Left lung (tissue), 10 donors: ENCODE data around the gene HOMEZ. TPM values are rescaled to one million over a fixed set of nuclear protein-coding genes. Genes with fewer than 3 reads are reported as not detected.

Experiments used
- ATAC-seq: fragments of 200-7000 bp; cut with Tn5 transposase; one replicate; pipeline ENCODE4 v1.9.1; 2020; ENCODE audit warnings: moderate library complexity
- DNase-seq, 4 donors: peaks; one replicate each; pipeline ENCODE4 v3.0.0-alpha.2; 2013 to 2020
- H3K27ac ChIP-seq, 2 donors: fragments of 200-600 bp; sonication (generic) in 1 of 2; one replicate each; pipeline versions ENCODE4 v1.5.0 to v1.8.0; 2020 to 2021
- H3K27me3 ChIP-seq, 2 donors: fragments of 200-600 bp; sonication (generic) in 1 of 2; one replicate each; pipeline versions ENCODE4 v1.5.0 to v1.8.0; 2020 to 2021
- H3K36me3 ChIP-seq, 2 donors: fragments of 200-600 bp; sonication (generic) in 1 of 2; one replicate each; pipeline versions ENCODE4 v1.5.0 to v1.8.0; 2020 to 2021
- H3K4me1 ChIP-seq, 2 donors: fragments of 200-600 bp; one replicate each; pipeline ENCODE4 v1.8.0; 2021
- H3K4me3 ChIP-seq, 2 donors: fragments of 200-600 bp; sonication (generic) in 1 of 2; one replicate each; pipeline versions ENCODE4 v1.5.0 to v1.8.0; 2020 to 2021; ENCODE audit warnings: mild to moderate bottlenecking in 1 of 2
- H3K9me3 ChIP-seq, 2 donors: fragments of 200-600 bp; sonication (generic) in 1 of 2; one replicate each; pipeline versions ENCODE4 v1.5.0 to v1.8.0; 2020 to 2021
- CTCF ChIP-seq, 2 donors: fragments of 200-600 bp; sonication (generic) in 1 of 2; IDR thresholded peaks; one replicate each; pipeline versions ENCODE4 v1.5.0 to v1.8.0; 2021; ENCODE audit warnings: antibody characterized with exemption in 2 of 2
- intact Hi-C, 2 donors: fragments of 100-400 bp; cut with DNase I; formaldehyde crosslinking; loops; one replicate each; pipeline versions ENCODE4 v1.11.2 to v1.14.2; 2022
- polyA plus RNA-seq, 6 donors: library from polyadenylated mRNA; unstranded; fragments of 120-200 nt; gene quantifications; one replicate each; pipeline ENCODE4 v1.2.1, GENCODE V29; 2013; ENCODE audit not compliant: insufficient read length in 6 of 6
- total RNA-seq, 2 donors: library from RNA; stranded (reverse); fragmentation: NEBNext Ultra II Directional; extraction: Animal tissue kit (Norgen Biotek cat#: 25700); gene quantifications; one replicate each; pipeline ENCODE4 v1.2.1, GENCODE V29; 2021
- donor health status: DM: no; HTN: yes; CAD: no.
- donor health status: DM: no; HTN: no; CAD: no.

The HOMEZ gene
- total and polyA plus RNA-seq, 8 donors: 11.9 to 18.6 (median 15.4) TPM

- intact Hi-C loops: no loop called here
- ATAC-seq (peak; percentile 10), DNase-seq (no peak)
- Histone ChIP-seq H3K4me3 (peak overlapping the region; percentile 74 to 90), H3K36me3 (peaks cover 0 to 17% of the 10 kb centered on the region in 2 donors), H3K27ac (peak overlapping the region; percentile 97 to 99), H3K27me3 (no peaks in the 10 kb centered on the region), H3K9me3 (no peaks in the 10 kb centered on the region), H3K4me1 (peaks cover 16 to 42% of the 10 kb centered on the region in 2 donors)
- TF ChIP-seq CTCF (IDR thresholded peaks at IDR 0.05): no peak
Observed at GRCh38 chr14:23301969-23302289, 16.0 kb upstream of the HOMEZ start.

GRCh38 chr14:23301288-23301968 lies 15.5 kb upstream of the HOMEZ start:
- Histone ChIP-seq H3K4me3 (peak overlapping the region; percentile 74 to 90), H3K27ac (peak overlapping the region; percentile 97 to 99), H3K4me1 (peaks cover 16 to 39% of the 10 kb centered on the region in 2 donors), H3K36me3 (peaks cover 0 to 22% of the 10 kb centered on the region in 2 donors), H3K9me3 (no peaks in the 10 kb centered on the region), H3K27me3 (no peaks in the 10 kb centered on the region)
- intact Hi-C loops: no loop called here
- peak; percentile 69 to 75 for TF ChIP-seq CTCF (IDR thresholded peaks at IDR 0.05)
- ATAC-seq (peak; percentile 85), DNase-seq (peak; percentile 98 to 100 (median 100))

GRCh38 chr14:23300687-23301223 lies 14.8 kb upstream of the HOMEZ start:
- intact Hi-C loops: no loop called here
- ATAC-seq (no peak), DNase-seq (no peak)
- Histone ChIP-seq H3K36me3 (peaks cover 0 to 22% of the 10 kb centered on the region in 2 donors), H3K4me1 (peaks cover 10 to 33% of the 10 kb centered on the region in 2 donors), H3K4me3 (peak overlapping the region; percentile 35 to 90), H3K9me3 (no peaks in the 10 kb centered on the region), H3K27me3 (no peaks in the 10 kb centered on the region), H3K27ac (peak overlapping the region; percentile 97 to 99)
- TF ChIP-seq CTCF (IDR thresholded peaks at IDR 0.05): no peak

GRCh38 chr14:23299986-23300686 lies 14.2 kb upstream of the HOMEZ start:
- Histone ChIP-seq H3K4me1 (peaks cover 9 to 32% of the 10 kb centered on the region in 2 donors), H3K27ac (peak overlapping the region; percentile 97 to 99), H3K9me3 (no peaks in the 10 kb centered on the region), H3K27me3 (no peaks in the 10 kb centered on the region), H3K4me3 (peak overlapping the region; percentile 35 to 90), H3K36me3 (peaks cover 0 to 22% of the 10 kb centered on the region in 2 donors)
- no peak for TF ChIP-seq CTCF (IDR thresholded peaks at IDR 0.05)
- intact Hi-C loops: no loop called here
- ATAC-seq (no peak), DNase-seq (no peak)
